Epithelial cell of esophagus (primary cell): ENCODE measurements around the gene PPHLN1.

Experiments
- DNase-seq: peaks from one replicate; pipeline ENCODE4 v3.0.0; 2010; ENCODE audit warnings: low read depth
- H3K4me3 ChIP-seq: 2 replicates; pipeline ENCODE4 v1.5.1; 2011; ENCODE audit warnings: mild to moderate bottlenecking, low read length, control low read depth
- TF ChIP-seq, protein P1 (sequence below): IDR thresholded peaks from 2 replicates; pipeline ENCODE4 v1.5.1; 2011; ENCODE audit warnings: low read depth, mild to moderate bottlenecking, low read length, control low read depth, inconsistent platforms; ENCODE audit not compliant: insufficient read depth; ENCODE audit errors: missing control alignments

PPHLN1 gene

DNA sequence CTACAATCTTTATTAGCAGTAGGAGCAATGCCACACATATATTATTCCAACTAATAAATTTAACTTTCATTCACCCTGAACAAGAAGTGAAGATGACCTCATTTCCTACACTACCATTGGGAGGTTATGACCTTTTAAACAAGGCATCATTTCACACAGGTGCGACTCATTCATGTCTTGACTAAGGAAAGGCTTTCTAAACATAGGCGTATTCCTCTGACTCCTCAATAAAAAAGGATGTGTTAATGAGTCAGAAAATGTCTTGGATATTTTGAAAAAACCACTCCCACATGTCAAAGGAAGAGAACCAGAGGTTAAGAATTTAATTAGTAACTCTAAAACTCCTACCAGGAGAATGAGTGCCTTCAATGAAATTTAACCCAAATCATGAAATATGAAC, 148.4 kb downstream of the PPHLN1 start:
- TF ChIP-seq, protein P1, sequence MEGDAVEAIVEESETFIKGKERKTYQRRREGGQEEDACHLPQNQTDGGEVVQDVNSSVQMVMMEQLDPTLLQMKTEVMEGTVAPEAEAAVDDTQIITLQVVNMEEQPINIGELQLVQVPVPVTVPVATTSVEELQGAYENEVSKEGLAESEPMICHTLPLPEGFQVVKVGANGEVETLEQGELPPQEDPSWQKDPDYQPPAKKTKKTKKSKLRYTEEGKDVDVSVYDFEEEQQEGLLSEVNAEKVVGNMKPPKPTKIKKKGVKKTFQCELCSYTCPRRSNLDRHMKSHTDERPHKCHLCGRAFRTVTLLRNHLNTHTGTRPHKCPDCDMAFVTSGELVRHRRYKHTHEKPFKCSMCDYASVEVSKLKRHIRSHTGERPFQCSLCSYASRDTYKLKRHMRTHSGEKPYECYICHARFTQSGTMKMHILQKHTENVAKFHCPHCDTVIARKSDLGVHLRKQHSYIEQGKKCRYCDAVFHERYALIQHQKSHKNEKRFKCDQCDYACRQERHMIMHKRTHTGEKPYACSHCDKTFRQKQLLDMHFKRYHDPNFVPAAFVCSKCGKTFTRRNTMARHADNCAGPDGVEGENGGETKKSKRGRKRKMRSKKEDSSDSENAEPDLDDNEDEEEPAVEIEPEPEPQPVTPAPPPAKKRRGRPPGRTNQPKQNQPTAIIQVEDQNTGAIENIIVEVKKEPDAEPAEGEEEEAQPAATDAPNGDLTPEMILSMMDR = no peak
- peak; percentile 94 for DNase-seq
- H3K4me3 ChIP-seq = no peak overlapping the region

DNA sequence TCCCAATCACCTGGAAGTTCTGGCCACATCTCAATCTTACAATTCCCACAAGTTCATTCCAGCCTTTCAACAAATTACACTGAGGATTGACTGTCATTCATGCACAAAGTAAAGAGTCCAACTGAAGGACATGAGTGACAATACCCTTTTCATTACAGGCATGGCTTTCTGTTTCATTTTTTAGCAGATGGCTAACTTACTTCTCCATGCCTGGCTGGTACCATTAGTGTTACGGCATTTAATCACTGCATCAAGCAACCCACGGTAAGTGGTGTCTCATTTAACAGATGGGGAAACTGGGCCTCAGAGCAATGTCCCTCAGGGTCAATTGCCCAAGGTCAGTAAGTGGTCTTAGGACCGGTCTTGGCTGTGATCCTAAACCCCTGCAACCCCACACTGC, 149.1 kb downstream of the PPHLN1 start:
- TF ChIP-seq, protein P1 = no peak
- no peak overlapping the region for H3K4me3 ChIP-seq
- no peak for DNase-seq

DNA sequence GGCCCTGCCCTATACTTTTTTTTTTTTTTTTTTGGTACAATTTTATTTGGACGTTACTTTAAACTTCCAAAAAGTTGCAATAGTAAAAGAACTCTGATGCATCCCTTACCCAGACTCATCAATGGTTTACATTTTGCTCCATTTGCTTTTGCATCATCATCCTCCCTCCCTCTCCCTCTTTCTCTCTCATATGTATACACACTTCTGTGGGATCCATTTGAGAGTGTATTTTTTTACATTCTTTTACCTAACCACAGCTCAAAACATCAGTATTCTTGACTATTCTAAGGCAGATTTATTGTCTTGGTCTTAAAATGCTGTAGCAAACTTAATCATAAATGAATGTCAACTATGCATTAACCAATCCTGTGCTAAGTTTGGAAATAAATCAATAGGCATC, 152.0 kb downstream of the PPHLN1 start:
- TF ChIP-seq, protein P1 = no peak

DNA sequence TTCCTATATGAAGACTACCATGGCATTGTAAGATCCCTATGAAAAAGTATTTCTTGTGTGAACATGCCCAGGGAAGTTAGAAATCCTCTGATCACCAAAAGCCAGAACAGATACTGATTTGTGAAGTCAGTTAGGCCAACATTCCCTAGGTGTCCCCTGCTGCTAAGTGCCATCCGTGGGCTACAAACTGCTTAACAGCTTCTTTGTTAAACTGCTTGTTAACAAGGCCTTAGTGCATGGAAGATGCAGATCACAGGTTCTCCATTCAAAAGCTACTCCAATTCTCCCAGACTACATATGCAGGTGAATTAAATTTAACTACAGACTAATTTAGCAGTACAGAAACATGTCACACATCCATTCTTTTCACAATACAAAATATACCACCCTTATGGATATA, 155.4 kb downstream of the PPHLN1 start:
- H3K4me3 ChIP-seq = no peak overlapping the region
- TF ChIP-seq, protein P1 = no peak

More for the DNA sequence above, 152.0 kb downstream of the PPHLN1 start:
- no peak overlapping the region for H3K4me3 ChIP-seq
- DNase-seq = no peak

DNA sequence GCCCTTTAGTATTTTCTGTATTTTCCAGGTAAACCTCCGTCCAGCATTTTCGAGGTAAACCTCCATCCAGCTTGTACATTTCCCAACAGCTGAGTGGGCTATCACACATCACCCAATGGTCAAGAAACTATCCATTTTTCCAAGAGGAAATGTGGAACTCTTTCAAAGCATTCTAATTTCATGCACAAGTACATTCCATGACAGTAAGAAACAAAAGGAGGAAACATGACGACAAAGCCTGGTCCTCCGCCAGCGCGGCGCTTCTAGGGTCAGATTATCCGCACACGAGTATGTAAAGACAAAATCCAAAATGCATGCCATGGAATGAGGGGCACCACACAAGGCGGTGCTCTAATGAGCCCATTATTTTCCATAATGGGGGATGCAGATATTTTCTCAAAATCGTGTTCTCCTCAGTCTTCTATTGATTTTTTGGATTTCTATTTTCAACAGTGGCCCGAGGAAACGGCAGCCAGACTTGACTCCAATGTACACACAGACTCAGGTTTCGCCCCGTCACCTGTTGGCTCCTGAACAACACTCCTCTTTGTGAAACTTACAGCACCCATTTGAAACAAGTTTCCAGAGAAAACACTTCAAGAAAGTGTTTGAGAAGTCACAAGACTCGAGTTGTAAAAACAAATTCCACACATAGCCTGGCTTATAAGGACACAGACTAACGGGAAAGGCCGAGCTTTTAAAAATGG, 156.2 kb downstream of the PPHLN1 start:
- H3K4me3 ChIP-seq = peak overlapping the region; percentile 56
- DNase-seq = peak; percentile 49
- TF ChIP-seq, protein P1 = no peak

More for the DNA sequence above, 155.4 kb downstream of the PPHLN1 start:
- DNase-seq = no peak

DNA sequence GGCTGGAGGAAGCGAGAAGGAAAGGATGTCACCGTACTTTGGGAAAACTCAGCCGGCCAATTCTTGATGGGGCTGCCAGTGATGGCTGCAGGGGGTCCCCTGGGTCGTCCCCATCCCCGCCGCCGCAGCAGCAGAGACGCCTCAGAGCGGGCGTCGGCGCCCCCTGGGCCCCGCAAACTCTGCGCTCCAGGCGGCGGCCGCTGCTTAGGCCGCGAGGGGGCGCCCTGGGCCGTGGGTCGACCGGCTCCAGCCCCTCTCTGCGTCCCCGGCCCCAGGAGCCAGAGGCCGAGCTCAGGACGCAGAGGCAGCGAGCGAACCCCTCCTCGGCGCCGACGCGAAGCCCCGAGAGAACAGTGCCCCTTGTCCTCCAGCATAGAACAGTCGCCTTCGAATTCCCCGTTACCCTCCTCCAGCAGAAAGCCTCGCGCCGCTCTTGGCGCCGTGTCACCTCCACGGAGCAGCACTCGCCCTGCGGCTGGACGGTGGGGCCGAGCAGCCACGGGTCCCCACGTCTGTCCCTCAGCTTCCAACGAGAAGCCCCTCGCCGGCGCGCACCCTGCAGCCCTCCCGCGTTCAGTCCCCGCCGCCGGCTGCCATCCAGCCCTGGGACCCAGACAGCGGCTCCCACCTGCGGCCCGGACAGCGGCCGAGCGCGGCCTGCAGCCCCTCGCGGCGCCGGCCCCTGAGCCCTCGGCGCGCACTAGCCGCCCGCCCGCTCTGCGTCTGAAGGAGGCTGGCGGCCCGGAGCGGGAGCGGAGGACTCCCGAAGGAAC, 157.0 kb downstream of the PPHLN1 start:
- peak overlapping the region; percentile 56 for H3K4me3 ChIP-seq
- peak; percentile 53 for DNase-seq
- TF ChIP-seq, protein P1 = peak; percentile 43

DNA sequence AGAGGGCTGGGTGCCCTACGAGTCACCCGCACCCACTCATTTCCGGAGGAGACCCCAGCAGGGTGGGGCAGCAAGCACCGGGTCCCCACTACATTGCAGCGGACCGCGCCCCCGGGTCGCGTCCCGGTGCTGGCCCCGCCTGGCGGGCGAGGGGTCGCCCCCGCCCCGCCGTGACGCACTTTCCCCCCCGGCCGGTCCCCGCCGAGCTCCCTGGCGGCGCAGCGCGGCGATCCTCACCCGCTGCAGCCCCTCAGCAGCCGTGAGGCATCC, 157.5 kb downstream of the PPHLN1 start:
- DNase-seq = no peak
- TF ChIP-seq, protein P1 = no peak
- peak overlapping the region; percentile 56 for H3K4me3 ChIP-seq
